Measurements from ENCODE around the gene EFCAB11. TPM values are rescaled to one million over a fixed set of nuclear protein-coding genes. Genes with fewer than 3 reads are reported as not detected.

EFCAB11 gene
- polyA plus RNA-seq, 1 donor (not counting 4 experiments of a cell fraction or from before 2014, with no cell fraction given) = 12.9 TPM

GRCh38 chr14:89851106-89851505 is 103.4 kb downstream of the EFCAB11 start:
- Histone ChIP-seq H2AFZ (ENCODE audit: control insufficient read depth, low read length) (no peak overlapping the region), H3K36me3 (ENCODE audit: control insufficient read depth in 2 of 2, extremely low read depth in 1 of 2, insufficient read depth in 2 of 2, low read length in 2 of 2) (no peaks in the 10 kb centered on the region), H4K20me1 (ENCODE audit: control insufficient read depth, extremely low read depth, insufficient read depth, low read length) (no peaks in the 10 kb centered on the region), H3K4me2 (ENCODE audit: control insufficient read depth, extremely low read depth, insufficient read depth, low read depth, low read length) (no peak overlapping the region), H3K4me1 (ENCODE audit: control insufficient read depth, extremely low read depth, insufficient read depth, low read length) (peaks cover 5% of the 10 kb centered on the region), H3K9me3 (ENCODE audit: control insufficient read depth, low read depth, low read length) (no peaks in the 10 kb centered on the region), H3K9me1 (ENCODE audit: control insufficient read depth, extremely low read depth, insufficient read depth, low read length) (no peaks in the 10 kb centered on the region), H3K4me3 (ENCODE audit: control insufficient read depth in 2 of 3, extremely low read depth in 1 of 3, insufficient read depth in 2 of 3, low read depth in 1 of 3, low read length in 3 of 3) (no peak overlapping the region), H3K27me3 (ENCODE audit: control insufficient read depth, extremely low read depth, insufficient read depth, low read length) (no peaks in the 10 kb centered on the region), H3K79me2 (ENCODE audit: control insufficient read depth, insufficient read depth, low read length) (no peaks in the 10 kb centered on the region), H3K9ac (ENCODE audit: control insufficient read depth, extremely low read depth, insufficient read depth, low read length) (no peak overlapping the region), H3K27ac (ENCODE audit: control insufficient read depth, insufficient read depth, low read length) (no peak overlapping the region)
- FAIRE-seq (no peak), DNase-seq (ENCODE audit: low read depth, low spot score) (no peak)
- dilution Hi-C loops (cut with MboI; ENCODE audit: extremely low pct_ligation_motif_present, low sequenced_read_pairs) = no loop called here
- TF ChIP-seq EZH2 (IDR thresholded peaks at IDR 0.05; ENCODE audit: low read length) = no peak
- no peak for TF ChIP-seq CTCF (optimal IDR thresholded peaks at IDR 0.05 in 1 of 3, IDR thresholded peaks at IDR 0.05 in 1 of 3, conservative IDR thresholded peaks at IDR 0.05 in 1 of 3; ENCODE audit: extremely low read depth in 1 of 3, insufficient read depth in 2 of 3, low read length in 3 of 3)

GRCh38 chr14:89849931-89850330 is 104.6 kb downstream of the EFCAB11 start:
- H3K36me3 ChIP-seq (ENCODE audit: control insufficient read depth in 2 of 2, extremely low read depth in 1 of 2, insufficient read depth in 2 of 2, low read length in 2 of 2) = no peaks in the 10 kb centered on the region
- H3K4me1 ChIP-seq (ENCODE audit: control insufficient read depth, extremely low read depth, insufficient read depth, low read length) = no peaks in the 10 kb centered on the region
- no peaks in the 10 kb centered on the region for H4K20me1 ChIP-seq (ENCODE audit: control insufficient read depth, extremely low read depth, insufficient read depth, low read length)
- TF ChIP-seq EZH2 (IDR thresholded peaks at IDR 0.05; ENCODE audit: low read length) (no peak), CTCF (optimal IDR thresholded peaks at IDR 0.05 in 1 of 3, IDR thresholded peaks at IDR 0.05 in 1 of 3, conservative IDR thresholded peaks at IDR 0.05 in 1 of 3; ENCODE audit: extremely low read depth in 1 of 3, insufficient read depth in 2 of 3, low read length in 3 of 3) (no peak)
- no peaks in the 10 kb centered on the region for H3K79me2 ChIP-seq (ENCODE audit: control insufficient read depth, insufficient read depth, low read length)
- H3K27me3 ChIP-seq (ENCODE audit: control insufficient read depth, extremely low read depth, insufficient read depth, low read length) = no peaks in the 10 kb centered on the region
- no peak overlapping the region for H3K27ac ChIP-seq (ENCODE audit: control insufficient read depth, insufficient read depth, low read length)
- H2AFZ ChIP-seq (ENCODE audit: control insufficient read depth, low read length) = no peak overlapping the region
- H3K9ac ChIP-seq (ENCODE audit: control insufficient read depth, extremely low read depth, insufficient read depth, low read length) = no peak overlapping the region
- no peak overlapping the region for H3K4me3 ChIP-seq (ENCODE audit: control insufficient read depth in 2 of 3, extremely low read depth in 1 of 3, insufficient read depth in 2 of 3, low read depth in 1 of 3, low read length in 3 of 3)
- no peaks in the 10 kb centered on the region for H3K9me3 ChIP-seq (ENCODE audit: control insufficient read depth, low read depth, low read length)
- dilution Hi-C loops (cut with MboI; ENCODE audit: extremely low pct_ligation_motif_present, low sequenced_read_pairs) = no loop called here
- FAIRE-seq (no peak), DNase-seq (ENCODE audit: low read depth, low spot score) (no peak)
- no peak overlapping the region for H3K4me2 ChIP-seq (ENCODE audit: control insufficient read depth, extremely low read depth, insufficient read depth, low read depth, low read length)
- H3K9me1 ChIP-seq (ENCODE audit: control insufficient read depth, extremely low read depth, insufficient read depth, low read length) = no peaks in the 10 kb centered on the region
